ENCODE results near the gene NLN. TPM values are rescaled to one million over a fixed set of nuclear protein-coding genes. Genes with fewer than 3 reads are reported as not detected.

NLN gene
- total and polyA plus RNA-seq, 2 of the 13 experiments (the other 11 are each of a cell fraction or from before 2014, with no cell fraction given) = 11.9 to 36.7 TPM

DNA sequence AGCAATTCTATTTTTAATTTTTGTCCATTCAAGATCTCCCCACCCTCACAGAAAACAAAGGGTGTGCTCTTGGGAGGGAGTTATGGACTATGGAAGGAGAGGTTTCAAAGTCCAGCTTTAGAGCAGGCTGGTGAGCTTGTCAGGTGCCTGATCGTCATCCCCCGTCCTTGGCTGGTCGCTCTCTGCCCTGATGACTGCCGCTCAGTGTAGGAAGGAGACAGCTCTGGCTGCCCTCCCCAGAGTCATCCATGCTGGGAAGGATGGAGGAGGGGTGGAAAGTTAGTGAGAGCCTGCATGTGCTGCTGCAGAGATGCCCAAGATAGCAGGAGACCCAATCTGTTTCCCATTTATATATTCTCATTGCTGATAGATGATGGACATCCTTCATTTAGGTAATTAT is 96.6 kb downstream of the NLN start (continued):
- no peak for TF ChIP-seq ARNTL (CRISPR knock-in tag; IDR thresholded peaks at IDR 0.05)
- no peak for TF ChIP-seq CREM (IDR thresholded peaks at IDR 0.05)
- no peak for TF ChIP-seq CREM (CRISPR knock-in tag; IDR thresholded peaks at IDR 0.05)
- no peak for TF ChIP-seq TOE1 (CRISPR knock-in tag; IDR thresholded peaks at IDR 0.05)
- no peak for TF ChIP-seq KDM1A (CRISPR knock-in tag; IDR thresholded peaks at IDR 0.05)
- TF ChIP-seq SAP130 (CRISPR knock-in tag; IDR thresholded peaks at IDR 0.05; ENCODE audit: low read depth) = peak; percentile 27; the same call in 1 of the 2 replicates
- TF ChIP-seq PAWR (CRISPR knock-in tag; IDR thresholded peaks at IDR 0.05; ENCODE audit: borderline replicate concordance) = no peak
- TF ChIP-seq, protein P1, sequence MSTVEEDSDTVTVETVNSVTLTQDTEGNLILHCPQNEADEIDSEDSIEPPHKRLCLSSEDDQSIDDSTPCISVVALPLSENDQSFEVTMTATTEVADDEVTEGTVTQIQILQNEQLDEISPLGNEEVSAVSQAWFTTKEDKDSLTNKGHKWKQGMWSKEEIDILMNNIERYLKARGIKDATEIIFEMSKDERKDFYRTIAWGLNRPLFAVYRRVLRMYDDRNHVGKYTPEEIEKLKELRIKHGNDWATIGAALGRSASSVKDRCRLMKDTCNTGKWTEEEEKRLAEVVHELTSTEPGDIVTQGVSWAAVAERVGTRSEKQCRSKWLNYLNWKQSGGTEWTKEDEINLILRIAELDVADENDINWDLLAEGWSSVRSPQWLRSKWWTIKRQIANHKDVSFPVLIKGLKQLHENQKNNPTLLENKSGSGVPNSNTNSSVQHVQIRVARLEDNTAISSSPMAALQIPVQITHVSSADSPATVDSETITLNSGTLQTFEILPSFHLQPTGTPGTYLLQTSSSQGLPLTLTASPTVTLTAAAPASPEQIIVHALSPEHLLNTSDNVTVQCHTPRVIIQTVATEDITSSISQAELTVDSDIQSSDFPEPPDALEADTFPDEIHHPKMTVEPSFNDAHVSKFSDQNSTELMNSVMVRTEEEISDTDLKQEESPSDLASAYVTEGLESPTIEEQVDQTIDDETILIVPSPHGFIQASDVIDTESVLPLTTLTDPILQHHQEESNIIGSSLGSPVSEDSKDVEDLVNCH (CRISPR knock-in tag; IDR thresholded peaks at IDR 0.05) = no peak
- TF ChIP-seq, protein P2, sequence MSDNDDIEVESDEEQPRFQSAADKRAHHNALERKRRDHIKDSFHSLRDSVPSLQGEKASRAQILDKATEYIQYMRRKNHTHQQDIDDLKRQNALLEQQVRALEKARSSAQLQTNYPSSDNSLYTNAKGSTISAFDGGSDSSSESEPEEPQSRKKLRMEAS (IDR thresholded peaks at IDR 0.05) = no peak
- TF ChIP-seq GATAD2A (CRISPR knock-in tag; IDR thresholded peaks at IDR 0.05) = peak; percentile 20; the same call in 1 of the 2 replicates
- TF ChIP-seq ZNF644 (CRISPR knock-in tag; IDR thresholded peaks at IDR 0.05; ENCODE audit: low read depth) = 0 out of 2 replicates have a peak, but pooled peaks have one; percentile 30
- TF ChIP-seq SALL1 (CRISPR knock-in tag; IDR thresholded peaks at IDR 0.05) = peak; percentile 60
- no peak for TF ChIP-seq NCOR1 (IDR thresholded peaks at IDR 0.05; ENCODE audit: borderline replicate concordance, low read length)

Measured in HepG2 (cell line).